Measurements from ENCODE around the gene CYSLTR2.

DNA sequence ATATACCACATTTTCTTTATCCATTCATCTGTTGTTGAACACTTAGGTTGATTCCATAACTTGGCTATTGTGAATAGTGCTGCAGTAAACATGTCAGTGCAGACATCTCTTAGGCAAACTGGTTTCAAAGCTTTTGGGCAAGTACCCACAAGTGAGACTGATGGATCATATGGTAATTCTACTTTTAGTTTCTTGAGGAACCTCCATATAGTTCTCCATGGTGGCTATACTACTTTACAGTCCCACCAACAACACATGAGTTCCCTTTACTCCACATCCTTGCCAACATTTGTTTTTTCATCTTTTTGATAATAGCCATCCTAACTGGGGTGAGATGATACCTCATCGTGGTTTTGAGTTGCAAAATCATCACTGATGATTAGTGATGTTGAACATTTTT lies 8.5 kb downstream of the CYSLTR2 start:
- TF ChIP-seq POLR2A (IDR thresholded peaks at IDR 0.05) (no peak), CTCF (IDR thresholded peaks at IDR 0.05) (no peak), POLR2AphosphoS5 (IDR thresholded peaks at IDR 0.05) (no peak)

All from transverse colon (tissue), 4 donors.